ENCODE data around the gene ONECUT3. TPM values are rescaled to one million over a fixed set of nuclear protein-coding genes. Genes with fewer than 3 reads are reported as not detected.
A peak's percentile ranks its signal among the peaks of the same experiment; 100 is the strongest.

Gene ONECUT3
- total RNA-seq, 1 donor from 2014 or later = not detected

- no peak for DNase-seq
These were observed 15.8 kb downstream of the ONECUT3 start for GRCh38 chr19:1768918-1769644.

GRCh38 chr19:1769645-1769985, 16.3 kb downstream of the ONECUT3 start:
- DNase-seq = no peak

- no peak for DNase-seq
These were observed 17.7 kb downstream of the ONECUT3 start for GRCh38 chr19:1770866-1771576.

GRCh38 chr19:1773184-1773583, 19.9 kb downstream of the ONECUT3 start:
- no peak for DNase-seq

GRCh38 chr19:1774989-1775772, 21.9 kb downstream of the ONECUT3 start:
- DNase-seq = no peak

GRCh38 chr19:1775951-1776605, 22.8 kb downstream of the ONECUT3 start:
- no peak for DNase-seq

GRCh38 chr19:1776606-1777147, 23.4 kb downstream of the ONECUT3 start:
- DNase-seq = no peak

GRCh38 chr19:1777149-1777548, 23.8 kb downstream of the ONECUT3 start:
- DNase-seq = no peak

- DNase-seq = no peak
These were observed 26.3 kb downstream of the ONECUT3 start for GRCh38 chr19:1779574-1779973.

GRCh38 chr19:1780272-1780958, 27.1 kb downstream of the ONECUT3 start:
- DNase-seq = no peak

GRCh38 chr19:1782521-1782920, 29.2 kb downstream of the ONECUT3 start:
- peak; percentile 71 for DNase-seq

GRCh38 chr19:1783354-1783753, 30.0 kb downstream of the ONECUT3 start:
- DNase-seq = no peak

GRCh38 chr19:1783874-1784273, 30.6 kb downstream of the ONECUT3 start:
- no peak for DNase-seq

- no peak for DNase-seq
These were observed 32.0 kb downstream of the ONECUT3 start for GRCh38 chr19:1785310-1785709.

- no peak for DNase-seq
These were observed 33.4 kb downstream of the ONECUT3 start for GRCh38 chr19:1786668-1787067.

GRCh38 chr19:1787116-1787515, 33.8 kb downstream of the ONECUT3 start:
- DNase-seq = no peak

- DNase-seq = no peak
These were observed 36.1 kb downstream of the ONECUT3 start for GRCh38 chr19:1789261-1790041.

- DNase-seq = no peak
These were observed 36.9 kb downstream of the ONECUT3 start for GRCh38 chr19:1790054-1790792.

GRCh38 chr19:1791879-1792278, 38.6 kb downstream of the ONECUT3 start:
- DNase-seq = no peak
